ENCODE measurements around the gene LEMD2. TPM values are rescaled to one million over a fixed set of nuclear protein-coding genes. Genes with fewer than 3 reads are reported as not detected.

LEMD2 gene
- total and polyA plus RNA-seq, 2 donors (not counting 1 experiment from before 2014, with no cell fraction given) = 25.7 to 61.9 TPM

GRCh38 chr6:33727932-33728331 is 61.0 kb downstream of the LEMD2 start:
- Histone ChIP-seq H3K27me3 (ENCODE audit: control insufficient read depth, insufficient read depth, low read length) (peaks cover 19% of the 10 kb centered on the region), H3K4me1 (ENCODE audit: control insufficient read depth, extremely low read depth, insufficient read depth, low read length) (peaks cover 3% of the 10 kb centered on the region), H3K27ac (ENCODE audit: insufficient read depth, low read length) (no peak overlapping the region), H3K4me2 (ENCODE audit: extremely low read depth, insufficient read depth, low read length) (no peak overlapping the region), H3K36me3 (ENCODE audit: control insufficient read depth, insufficient read depth, low read length) (no peaks in the 10 kb centered on the region), H3K4me3 (replicated peaks in 1 of 4; ENCODE audit: control extremely low read depth in 1 of 4, insufficient read depth in 1 of 4, low read depth in 3 of 4, low read length in 4 of 4) (no peak overlapping the region), H2AFZ (ENCODE audit: low read length) (no peak overlapping the region), H4K20me1 (ENCODE audit: control insufficient read depth, extremely low read depth, insufficient read depth, low read length) (no peaks in the 10 kb centered on the region), H3K9ac (ENCODE audit: insufficient read depth, low read length) (no peak overlapping the region), H3K79me2 (ENCODE audit: control insufficient read depth, insufficient read depth, low read length) (no peaks in the 10 kb centered on the region), H3K9me3 (ENCODE audit: control insufficient read depth, insufficient read depth, low read depth, low read length) (no peaks in the 10 kb centered on the region)
- TF ChIP-seq EZH2 (IDR thresholded peaks at IDR 0.05; ENCODE audit: low read length, missing control alignments) (no peak), CTCF (conservative IDR thresholded peaks at IDR 0.05 in 1 of 2, IDR thresholded peaks at IDR 0.05 in 1 of 2; ENCODE audit: low read depth in 1 of 2, low read length in 2 of 2) (no peak)
- DNase-seq (ENCODE audit: low read depth in 2 of 2) = no peak

- no peaks in the 10 kb centered on the region for H3K4me1 ChIP-seq (ENCODE audit: control insufficient read depth, extremely low read depth, insufficient read depth, low read length)
- H3K36me3 ChIP-seq (ENCODE audit: control insufficient read depth, insufficient read depth, low read length) = no peaks in the 10 kb centered on the region
- no peak for DNase-seq (ENCODE audit: low read depth in 2 of 2)
- no peak overlapping the region for H3K4me2 ChIP-seq (ENCODE audit: extremely low read depth, insufficient read depth, low read length)
- TF ChIP-seq EZH2 (IDR thresholded peaks at IDR 0.05; ENCODE audit: low read length, missing control alignments) (no peak), CTCF (conservative IDR thresholded peaks at IDR 0.05 in 1 of 2, IDR thresholded peaks at IDR 0.05 in 1 of 2; ENCODE audit: low read depth in 1 of 2, low read length in 2 of 2) (no peak)
- no peak overlapping the region for H3K4me3 ChIP-seq (replicated peaks in 1 of 4; ENCODE audit: control extremely low read depth in 1 of 4, insufficient read depth in 1 of 4, low read depth in 3 of 4, low read length in 4 of 4)
- H3K9ac ChIP-seq (ENCODE audit: insufficient read depth, low read length) = no peak overlapping the region
- no peaks in the 10 kb centered on the region for H3K79me2 ChIP-seq (ENCODE audit: control insufficient read depth, insufficient read depth, low read length)
- no peak overlapping the region for H3K27ac ChIP-seq (ENCODE audit: insufficient read depth, low read length)
- peaks cover 21% of the 10 kb centered on the region for H3K27me3 ChIP-seq (ENCODE audit: control insufficient read depth, insufficient read depth, low read length)
- no peak overlapping the region for H2AFZ ChIP-seq (ENCODE audit: low read length)
- no peaks in the 10 kb centered on the region for H3K9me3 ChIP-seq (ENCODE audit: control insufficient read depth, insufficient read depth, low read depth, low read length)
- no peaks in the 10 kb centered on the region for H4K20me1 ChIP-seq (ENCODE audit: control insufficient read depth, extremely low read depth, insufficient read depth, low read length)
These were observed 61.8 kb downstream of the LEMD2 start for GRCh38 chr6:33727126-33727525.

GRCh38 chr6:33726696-33727095 is 62.2 kb downstream of the LEMD2 start:
- TF ChIP-seq CTCF (conservative IDR thresholded peaks at IDR 0.05 in 1 of 2, IDR thresholded peaks at IDR 0.05 in 1 of 2; ENCODE audit: low read depth in 1 of 2, low read length in 2 of 2) (no peak), EZH2 (IDR thresholded peaks at IDR 0.05; ENCODE audit: low read length, missing control alignments) (no peak)
- peaks cover 24% of the 10 kb centered on the region for H3K27me3 ChIP-seq (ENCODE audit: control insufficient read depth, insufficient read depth, low read length)
- no peak overlapping the region for H3K4me2 ChIP-seq (ENCODE audit: extremely low read depth, insufficient read depth, low read length)
- DNase-seq (ENCODE audit: low read depth in 2 of 2) = no peak
- no peaks in the 10 kb centered on the region for H4K20me1 ChIP-seq (ENCODE audit: control insufficient read depth, extremely low read depth, insufficient read depth, low read length)
- no peak overlapping the region for H3K4me3 ChIP-seq (replicated peaks in 1 of 4; ENCODE audit: control extremely low read depth in 1 of 4, insufficient read depth in 1 of 4, low read depth in 3 of 4, low read length in 4 of 4)
- no peak overlapping the region for H2AFZ ChIP-seq (ENCODE audit: low read length)
- H3K9me3 ChIP-seq (ENCODE audit: control insufficient read depth, insufficient read depth, low read depth, low read length) = no peaks in the 10 kb centered on the region
- no peak overlapping the region for H3K27ac ChIP-seq (ENCODE audit: insufficient read depth, low read length)
- no peaks in the 10 kb centered on the region for H3K36me3 ChIP-seq (ENCODE audit: control insufficient read depth, insufficient read depth, low read length)
- no peaks in the 10 kb centered on the region for H3K79me2 ChIP-seq (ENCODE audit: control insufficient read depth, insufficient read depth, low read length)
- no peak overlapping the region for H3K9ac ChIP-seq (ENCODE audit: insufficient read depth, low read length)
- no peaks in the 10 kb centered on the region for H3K4me1 ChIP-seq (ENCODE audit: control insufficient read depth, extremely low read depth, insufficient read depth, low read length)
